Suprapubic skin (tissue), 4 donors: ENCODE results near the gene TBL1X.

Experiments used
- CTCF ChIP-seq, 2 donors: fragments of 200-600 bp in 1 of 2; fragments of 450-650 bp in 1 of 2; sonication (generic) in 1 of 2; IDR thresholded peaks; one replicate each; pipeline ENCODE4 v1.5.1; 2016 to 2019; ENCODE audit warnings: antibody characterized with exemption in 2 of 2, mild to moderate bottlenecking in 1 of 2, moderate library complexity in 1 of 2
- EP300 ChIP-seq: sonication (generic); formaldehyde crosslinking; IDR thresholded peaks from one replicate; pipeline ENCODE4 v1.6.1; 2017; ENCODE audit warnings: antibody characterized with exemption
- POLR2A ChIP-seq, 2 donors: fragments of 450-650 bp; IDR thresholded peaks; one replicate each; pipeline ENCODE4 v1.6.1; 2017; ENCODE audit warnings: antibody characterized with exemption in 2 of 2, mild to moderate bottlenecking in 2 of 2, moderate library complexity in 2 of 2
- POLR2AphosphoS5 ChIP-seq, 3 donors: sonication (generic); formaldehyde crosslinking; IDR thresholded peaks; one replicate each; pipeline ENCODE4 v1.6.1; 2017; ENCODE audit warnings: antibody characterized with exemption in 3 of 3

- TF ChIP-seq CTCF (IDR thresholded peaks at IDR 0.05) (no peak), EP300 (no peak), POLR2A (IDR thresholded peaks at IDR 0.05) (no peak), POLR2AphosphoS5 (IDR thresholded peaks at IDR 0.05) (no peak)
Measured at GRCh38 chrX:9577555-9577954, 112.7 kb downstream of the TBL1X start.
